GM19468 (cell line): ENCODE results near the gene PCBD1.

Experiments
- ATAC-seq: cut with Tn5 transposase; IDR thresholded peaks from one replicate; pipeline ENCODE4 v1.9.1; 2021; ENCODE audit warnings: mild to moderate bottlenecking, moderate library complexity, moderate number of reproducible peaks; ENCODE audit not compliant: unreplicated experiment; ENCODE audit errors: extremely low read depth

PCBD1 gene

GRCh38 chr10:70905071-70906021 lies 17.0 kb upstream of the PCBD1 start:
- ATAC-seq = no peak

GRCh38 chr10:70903262-70903921 lies 15.0 kb upstream of the PCBD1 start:
- ATAC-seq = no peak

DNA sequence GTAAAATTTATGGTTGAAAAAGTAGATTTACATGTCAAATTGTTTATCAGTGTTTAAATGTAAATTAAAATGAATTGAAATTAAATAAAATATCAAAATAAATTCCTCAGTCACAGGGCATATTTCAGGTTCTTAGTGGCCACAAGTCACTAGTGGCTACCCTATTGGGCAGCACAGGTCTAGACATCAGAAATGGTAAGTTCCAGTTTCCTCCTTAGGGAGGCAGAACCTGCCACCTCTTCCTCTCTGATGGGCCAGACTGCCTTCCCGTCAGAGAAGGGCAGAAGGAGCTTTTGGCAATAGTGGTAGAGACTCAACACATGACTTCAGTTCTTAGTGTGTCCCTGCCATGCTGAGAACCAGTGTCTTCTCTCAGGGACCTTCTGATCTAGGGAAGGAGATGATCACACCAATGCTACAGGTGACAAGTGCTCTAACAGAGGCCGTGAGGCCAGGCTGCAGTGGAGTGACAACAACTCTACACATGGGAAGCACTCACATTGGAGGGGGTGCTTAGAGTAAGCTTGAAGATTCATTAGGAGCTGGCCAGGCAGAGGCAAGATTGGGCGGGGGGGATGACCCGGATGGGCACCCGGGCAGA lies 14.4 kb upstream of the PCBD1 start:
- no peak for ATAC-seq

DNA sequence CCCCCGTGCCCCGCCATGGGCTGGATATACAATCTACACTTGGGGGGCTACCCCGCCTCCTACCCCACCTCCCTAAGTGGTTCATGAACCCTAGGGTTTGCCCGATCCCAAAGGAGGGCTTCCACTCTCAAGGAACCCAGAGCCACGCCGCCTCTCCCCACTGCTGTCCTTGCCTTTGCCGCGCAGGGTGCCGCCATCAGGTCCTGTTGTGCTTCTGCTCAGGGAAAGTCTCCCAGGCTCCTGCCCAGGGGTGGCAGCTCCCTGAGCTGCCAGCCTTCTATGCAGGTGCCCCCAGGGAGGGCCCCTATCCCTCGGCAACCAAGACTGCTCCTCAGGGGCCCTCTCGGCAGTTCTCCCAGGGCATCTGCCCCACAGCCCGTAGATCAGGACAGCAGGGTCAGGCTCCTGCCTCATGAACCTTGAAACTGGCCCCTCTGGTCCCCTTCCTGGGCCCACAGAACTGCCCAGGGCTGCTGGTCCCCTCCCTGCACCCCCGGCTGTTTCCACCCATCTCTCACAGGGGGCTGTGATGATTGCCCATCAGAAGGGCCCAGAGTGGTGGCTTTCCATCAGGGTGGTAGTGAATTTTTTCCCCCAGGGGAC lies 13.0 kb upstream of the PCBD1 start:
- no peak for ATAC-seq

GRCh38 chr10:70899096-70899495 lies 10.7 kb upstream of the PCBD1 start:
- ATAC-seq = no peak

DNA sequence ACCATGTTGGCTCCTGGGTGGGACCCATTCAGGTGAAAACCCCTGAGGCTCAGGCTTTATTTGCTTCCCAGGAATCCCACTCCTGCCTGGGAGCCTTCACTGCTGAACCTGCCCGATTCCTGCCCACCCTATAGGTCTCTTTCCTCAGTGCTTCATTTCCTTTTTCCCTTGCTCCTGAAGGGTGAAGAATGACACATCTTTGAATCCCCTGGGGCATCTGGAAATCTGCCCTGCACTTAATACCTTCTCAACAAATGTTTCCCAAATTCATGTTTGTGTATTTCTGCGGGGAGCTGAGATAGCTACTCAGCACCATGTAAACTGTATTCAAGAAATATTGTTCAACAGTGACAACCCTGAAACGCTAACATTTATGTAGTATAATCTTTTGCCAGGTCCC lies 10.3 kb upstream of the PCBD1 start:
- ATAC-seq = no peak

DNA sequence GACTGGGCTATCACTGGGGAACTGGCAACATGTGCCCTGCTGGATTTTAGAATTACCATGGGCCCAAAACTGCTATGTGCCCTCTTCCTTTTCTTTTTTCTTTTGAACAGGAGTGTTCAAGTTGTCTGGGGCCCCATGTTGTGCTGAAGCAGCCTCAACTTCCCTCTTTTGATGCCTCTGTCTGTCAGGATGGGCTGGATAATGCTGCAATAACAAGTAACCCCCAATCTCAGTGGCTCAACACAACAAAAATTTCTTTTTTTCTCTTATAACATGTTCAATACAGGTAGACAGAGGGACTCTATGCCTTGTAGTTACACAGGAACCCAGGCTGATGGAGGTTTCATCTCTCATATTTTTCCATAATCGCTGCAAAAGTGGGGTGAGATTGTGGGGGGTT lies 8.2 kb upstream of the PCBD1 start:
- ATAC-seq = no peak

- no peak for ATAC-seq
These were observed 6.1 kb upstream of the PCBD1 start for GRCh38 chr10:70894416-70894815.

- ATAC-seq = no peak
These were observed 5.1 kb upstream of the PCBD1 start for GRCh38 chr10:70893227-70894006.

DNA sequence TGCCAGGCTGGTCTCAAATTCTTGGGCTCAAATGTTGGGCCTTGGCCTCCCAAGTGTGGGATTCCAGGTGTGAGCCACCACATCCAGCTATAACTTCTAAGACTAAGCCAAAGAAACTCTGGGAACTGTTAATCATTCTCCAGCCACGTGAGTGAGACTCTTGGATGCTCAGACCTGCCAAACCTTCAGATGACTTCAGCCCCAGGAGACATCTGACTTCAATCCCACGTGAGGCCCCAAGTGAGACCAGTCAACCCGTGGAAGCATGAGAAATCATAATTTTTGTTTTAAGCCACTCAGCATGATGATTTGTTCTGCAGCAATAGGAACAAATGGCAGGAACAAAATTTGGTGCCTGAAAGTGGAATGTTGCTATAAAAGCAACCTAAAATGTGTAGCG lies 4.3 kb upstream of the PCBD1 start:
- no peak for ATAC-seq

DNA sequence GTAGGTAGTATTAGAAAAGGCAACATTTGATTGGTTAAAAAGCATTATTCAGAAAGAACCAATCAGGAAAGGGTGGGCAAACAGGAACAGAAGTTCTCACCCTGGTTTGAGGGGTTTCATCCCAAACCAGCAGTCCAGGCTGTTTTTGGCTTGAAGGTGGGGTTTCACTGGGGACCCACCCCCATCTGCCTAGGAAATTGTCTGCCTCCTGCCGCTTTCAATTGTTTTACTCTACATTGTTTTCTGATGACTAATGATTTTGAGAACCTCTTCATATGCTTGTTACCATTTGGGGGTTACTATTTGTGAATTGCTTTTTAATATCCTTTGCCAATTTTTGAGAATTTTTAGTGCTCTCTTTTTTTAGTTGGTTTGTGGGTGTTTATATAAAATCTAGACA lies 3.3 kb upstream of the PCBD1 start:
- ATAC-seq = no peak

DNA sequence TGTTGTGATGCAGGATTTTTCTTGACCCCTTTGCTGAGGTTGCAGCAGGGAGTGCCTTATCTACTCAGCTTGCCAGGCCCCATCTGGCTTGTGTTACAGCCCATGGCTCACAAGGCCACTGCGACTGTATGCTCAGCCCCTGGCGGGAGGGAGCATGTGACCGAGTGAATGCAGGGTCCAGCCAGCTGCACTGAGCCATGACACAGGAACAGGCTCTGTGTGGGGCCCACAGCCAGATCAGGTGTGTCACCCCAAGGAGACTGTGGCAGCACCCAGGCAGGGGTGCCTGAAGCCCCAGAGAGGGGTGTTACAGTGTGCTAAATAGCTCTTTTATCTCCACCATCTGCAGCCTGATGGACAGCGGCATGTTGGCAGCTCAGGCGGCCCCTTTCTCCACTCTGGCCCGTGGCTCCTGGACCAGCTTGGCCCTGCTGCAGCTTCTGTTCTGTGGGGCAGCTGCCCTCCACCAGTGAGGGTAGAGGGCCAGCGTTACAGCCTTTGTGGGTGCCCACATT lies 2.6 kb upstream of the PCBD1 start:
- ATAC-seq = no peak

GRCh38 chr10:70889291-70889690 lies 926 bp upstream of the PCBD1 start:
- no peak for ATAC-seq

DNA sequence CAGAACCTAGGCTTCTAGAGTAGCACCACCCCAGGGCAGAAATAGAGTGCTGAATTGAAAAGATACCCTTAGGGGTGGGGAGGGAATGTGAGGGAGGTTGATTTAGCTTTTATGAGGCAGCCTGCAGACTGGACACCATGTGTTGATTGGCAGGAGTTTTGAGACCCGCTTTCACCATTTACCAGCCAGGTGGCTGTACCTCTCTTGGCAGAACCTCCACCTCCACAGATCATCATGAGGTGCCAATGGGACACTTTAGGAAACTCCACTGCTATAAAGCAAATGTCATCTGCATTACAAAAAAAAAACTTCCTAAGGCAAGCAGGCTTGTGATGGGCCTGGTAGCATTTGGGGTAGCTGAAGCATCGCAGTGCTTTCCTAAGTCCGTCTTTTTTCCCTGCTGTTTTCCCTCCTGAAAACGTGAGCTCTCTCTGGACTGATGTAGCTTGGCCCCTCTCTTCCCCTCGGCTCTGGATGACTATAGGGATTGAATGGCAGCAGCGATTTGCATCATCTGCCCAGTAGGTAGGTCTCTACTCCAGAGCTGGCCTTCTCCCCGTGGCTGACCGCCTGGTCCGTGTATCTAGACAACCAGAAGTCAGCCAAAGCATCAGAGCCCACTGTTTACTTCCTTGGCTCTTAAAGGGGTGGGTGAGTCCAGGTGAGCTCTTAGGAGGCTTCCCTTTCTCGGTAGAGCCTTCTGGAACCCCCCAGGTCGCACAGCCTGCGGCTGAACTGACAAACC lies 1.3 kb downstream of the PCBD1 start:
- no peak for ATAC-seq

DNA sequence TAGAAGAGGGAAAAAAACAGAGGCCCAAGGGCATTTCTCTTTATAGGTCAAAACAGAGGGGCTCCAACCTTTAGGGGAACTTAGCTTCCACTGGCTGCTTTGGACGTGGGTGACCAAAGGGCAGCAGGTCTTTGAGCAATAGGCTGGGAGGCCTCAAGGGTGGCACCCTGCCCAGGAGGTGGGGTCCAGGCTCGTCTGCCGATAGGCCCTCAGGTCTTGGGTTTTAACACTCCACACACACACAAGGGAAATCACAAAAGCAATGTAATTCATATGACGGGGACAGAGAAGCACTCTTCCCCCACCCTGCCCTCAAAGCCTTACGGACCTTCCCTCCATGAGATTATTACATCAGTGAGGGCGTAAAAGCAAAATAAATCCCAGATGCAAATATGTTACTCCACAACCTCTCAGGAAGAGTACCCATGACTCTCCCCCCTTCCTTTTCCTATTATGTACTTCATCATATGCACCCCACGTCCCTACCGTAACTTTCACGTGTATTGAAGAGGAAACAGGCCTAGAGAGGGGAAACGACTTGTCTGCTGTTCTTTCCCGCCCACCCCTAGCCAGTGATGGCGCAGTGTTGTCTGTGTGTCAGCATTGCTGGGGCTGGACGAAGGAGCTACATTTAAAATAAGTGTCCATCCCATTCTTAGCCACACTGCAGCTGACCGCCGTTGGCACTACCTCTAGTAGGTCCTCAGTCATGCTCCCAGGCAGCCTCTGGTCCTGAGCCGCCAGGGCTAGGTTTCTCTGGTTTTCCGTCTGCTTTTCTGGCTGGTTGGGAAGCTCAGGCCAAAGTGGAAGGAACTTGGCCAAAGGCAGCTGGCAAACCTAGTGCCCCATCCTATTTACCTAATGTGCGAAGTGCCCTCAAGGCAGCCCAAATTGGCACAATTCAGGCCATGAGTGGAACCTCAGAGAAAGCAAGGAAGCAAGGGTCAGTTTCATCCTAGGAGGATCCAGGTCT lies 2.1 kb downstream of the PCBD1 start:
- ATAC-seq = no peak

DNA sequence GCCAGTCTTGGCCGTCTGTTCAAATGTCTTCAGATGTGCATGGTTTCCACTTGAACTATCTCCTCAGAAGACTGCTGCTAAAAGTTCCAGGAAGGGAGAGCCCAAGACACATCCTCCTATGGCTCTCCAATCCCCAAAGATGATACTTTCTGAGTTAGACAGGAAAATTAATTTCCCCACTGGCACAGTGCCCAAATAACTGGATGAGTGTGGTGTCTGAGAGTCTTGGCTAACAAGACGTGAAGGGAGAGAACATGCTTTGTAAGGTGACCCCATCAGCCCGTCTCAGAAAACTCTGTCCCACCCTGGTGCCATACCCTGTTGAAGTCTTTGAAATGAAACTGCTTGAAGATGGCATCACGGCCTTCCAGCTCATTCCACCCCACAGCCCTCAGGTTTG lies 2.9 kb downstream of the PCBD1 start:
- ATAC-seq = no peak

DNA sequence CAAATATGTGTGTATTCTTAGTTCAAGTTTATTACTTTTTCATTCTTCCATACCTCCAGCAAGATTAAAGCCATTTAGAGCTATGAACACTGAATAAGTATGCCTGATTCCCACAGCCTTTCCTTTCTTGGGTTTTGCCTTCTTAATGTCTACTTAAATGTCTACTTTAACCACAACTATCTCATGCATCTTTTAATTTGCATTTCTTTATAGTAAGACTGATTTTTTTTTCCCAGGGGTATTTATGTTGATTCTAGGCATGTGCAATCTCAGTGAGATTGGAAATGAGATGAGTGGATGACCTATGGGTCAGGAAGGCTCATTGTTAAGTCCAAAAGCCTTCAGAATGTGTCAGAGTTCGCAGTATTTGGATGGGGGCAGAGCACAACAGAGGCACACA lies 3.6 kb downstream of the PCBD1 start:
- no peak for ATAC-seq

- no peak for ATAC-seq
These were observed 8.3 kb downstream of the PCBD1 start for GRCh38 chr10:70880077-70880534.
